ENCODE measurements around the gene UBE2D1.

UBE2D1 gene

GRCh38 chr10:58322835-58323209, 12.0 kb upstream of the UBE2D1 start:
- Mint-ChIP-seq H3K36me3 (no peaks in the 10 kb centered on the region), H3K9me3 (ENCODE audit: low read depth) (no peaks in the 10 kb centered on the region), H3K27me3 (peaks cover 2% of the 10 kb centered on the region), H3K27ac (no peak overlapping the region), H3K4me3 (no peak overlapping the region), H3K4me1 (ENCODE audit: low read depth) (peaks cover 12% of the 10 kb centered on the region)

GRCh38 chr10:58326967-58327381, 7.8 kb upstream of the UBE2D1 start:
- Mint-ChIP-seq H3K9me3 (ENCODE audit: low read depth) (no peaks in the 10 kb centered on the region), H3K27me3 (peaks cover 2% of the 10 kb centered on the region), H3K4me1 (ENCODE audit: low read depth) (peaks cover 12% of the 10 kb centered on the region), H3K4me3 (no peak overlapping the region), H3K36me3 (no peaks in the 10 kb centered on the region), H3K27ac (no peak overlapping the region)

- Mint-ChIP-seq H3K9me3 (ENCODE audit: low read depth) (no peaks in the 10 kb centered on the region), H3K4me3 (no peak overlapping the region), H3K27me3 (peaks cover 4% of the 10 kb centered on the region), H3K4me1 (ENCODE audit: low read depth) (peaks cover under 1% of the 10 kb centered on the region), H3K27ac (no peak overlapping the region), H3K36me3 (no peaks in the 10 kb centered on the region)
Measured at GRCh38 chr10:58328233-58328632, 6.6 kb upstream of the UBE2D1 start.

- Mint-ChIP-seq H3K4me3 (no peak overlapping the region), H3K27ac (no peak overlapping the region), H3K4me1 (ENCODE audit: low read depth) (peaks cover 6% of the 10 kb centered on the region), H3K27me3 (peaks cover 4% of the 10 kb centered on the region), H3K36me3 (no peaks in the 10 kb centered on the region), H3K9me3 (ENCODE audit: low read depth) (no peaks in the 10 kb centered on the region)
Measured at GRCh38 chr10:58330431-58330830, 4.4 kb upstream of the UBE2D1 start.

- Mint-ChIP-seq H3K27ac (no peak overlapping the region), H3K4me1 (ENCODE audit: low read depth) (peaks cover 17% of the 10 kb centered on the region)
Measured at GRCh38 chr10:58331646-58332045, 3.2 kb upstream of the UBE2D1 start.

GRCh38 chr10:58335306-58336005, 650 bp downstream of the UBE2D1 start:
- peak overlapping the region; percentile 94 for H3K4me3 Mint-ChIP-seq
- peaks cover 2% of the 10 kb centered on the region for H3K27me3 Mint-ChIP-seq
- no peaks in the 10 kb centered on the region for H3K9me3 Mint-ChIP-seq (ENCODE audit: low read depth)
- peaks cover 41% of the 10 kb centered on the region for H3K4me1 Mint-ChIP-seq (ENCODE audit: low read depth)
- H3K36me3 Mint-ChIP-seq = peaks cover 3% of the 10 kb centered on the region
- peak overlapping the region; percentile 84 for H3K27ac Mint-ChIP-seq

More at GRCh38 chr10:58331646-58332045, 3.2 kb upstream of the UBE2D1 start:
- H3K9me3 Mint-ChIP-seq (ENCODE audit: low read depth) = no peaks in the 10 kb centered on the region
- no peak overlapping the region for H3K4me3 Mint-ChIP-seq
- peaks cover 2% of the 10 kb centered on the region for H3K36me3 Mint-ChIP-seq
- peaks cover 2% of the 10 kb centered on the region for H3K27me3 Mint-ChIP-seq

- H3K4me1 Mint-ChIP-seq (ENCODE audit: low read depth) = peaks cover 49% of the 10 kb centered on the region
- peaks cover 3% of the 10 kb centered on the region for H3K36me3 Mint-ChIP-seq
- H3K4me3 Mint-ChIP-seq = peak overlapping the region; percentile 94
- peaks cover 2% of the 10 kb centered on the region for H3K27me3 Mint-ChIP-seq
- no peaks in the 10 kb centered on the region for H3K9me3 Mint-ChIP-seq (ENCODE audit: low read depth)
- H3K27ac Mint-ChIP-seq = no peak overlapping the region
Measured at GRCh38 chr10:58336242-58336641, 1.4 kb downstream of the UBE2D1 start.

GRCh38 chr10:58341422-58341821, 6.6 kb downstream of the UBE2D1 start:
- Mint-ChIP-seq H3K36me3 (peaks cover 10% of the 10 kb centered on the region), H3K4me3 (no peak overlapping the region), H3K9me3 (ENCODE audit: low read depth) (no peaks in the 10 kb centered on the region), H3K27ac (no peak overlapping the region), H3K4me1 (ENCODE audit: low read depth) (peaks cover 53% of the 10 kb centered on the region), H3K27me3 (no peaks in the 10 kb centered on the region)

GRCh38 chr10:58341947-58342346, 7.1 kb downstream of the UBE2D1 start:
- no peaks in the 10 kb centered on the region for H3K9me3 Mint-ChIP-seq (ENCODE audit: low read depth)
- peaks cover 48% of the 10 kb centered on the region for H3K4me1 Mint-ChIP-seq (ENCODE audit: low read depth)
- no peak overlapping the region for H3K27ac Mint-ChIP-seq
- H3K36me3 Mint-ChIP-seq = peaks cover 10% of the 10 kb centered on the region
- H3K4me3 Mint-ChIP-seq = no peak overlapping the region
- H3K27me3 Mint-ChIP-seq = no peaks in the 10 kb centered on the region

- peaks cover 14% of the 10 kb centered on the region for H3K36me3 Mint-ChIP-seq
- H3K9me3 Mint-ChIP-seq (ENCODE audit: low read depth) = no peaks in the 10 kb centered on the region
- H3K4me1 Mint-ChIP-seq (ENCODE audit: low read depth) = peaks cover 47% of the 10 kb centered on the region
- no peak overlapping the region for H3K4me3 Mint-ChIP-seq
- no peaks in the 10 kb centered on the region for H3K27me3 Mint-ChIP-seq
- H3K27ac Mint-ChIP-seq = no peak overlapping the region
Measured at GRCh38 chr10:58347967-58348366, 13.2 kb downstream of the UBE2D1 start.

- no peak overlapping the region for H3K4me3 Mint-ChIP-seq
- H3K27ac Mint-ChIP-seq = no peak overlapping the region
- H3K27me3 Mint-ChIP-seq = no peaks in the 10 kb centered on the region
- H3K9me3 Mint-ChIP-seq (ENCODE audit: low read depth) = no peaks in the 10 kb centered on the region
- H3K4me1 Mint-ChIP-seq (ENCODE audit: low read depth) = peaks cover 47% of the 10 kb centered on the region
- H3K36me3 Mint-ChIP-seq = peaks cover 14% of the 10 kb centered on the region
Measured at GRCh38 chr10:58348571-58349033, 13.8 kb downstream of the UBE2D1 start.

- no peaks in the 10 kb centered on the region for H3K9me3 Mint-ChIP-seq (ENCODE audit: low read depth)
- H3K36me3 Mint-ChIP-seq = peaks cover 14% of the 10 kb centered on the region
- no peaks in the 10 kb centered on the region for H3K27me3 Mint-ChIP-seq
- peaks cover 43% of the 10 kb centered on the region for H3K4me1 Mint-ChIP-seq (ENCODE audit: low read depth)
- H3K27ac Mint-ChIP-seq = no peak overlapping the region
- no peak overlapping the region for H3K4me3 Mint-ChIP-seq
Measured at GRCh38 chr10:58350023-58350422, 15.2 kb downstream of the UBE2D1 start.

- Mint-ChIP-seq H3K27me3 (no peaks in the 10 kb centered on the region), H3K36me3 (peaks cover 10% of the 10 kb centered on the region), H3K27ac (no peak overlapping the region), H3K9me3 (ENCODE audit: low read depth) (no peaks in the 10 kb centered on the region), H3K4me1 (ENCODE audit: low read depth) (peaks cover 47% of the 10 kb centered on the region), H3K4me3 (no peak overlapping the region)
Measured at GRCh38 chr10:58350619-58351323, 16.0 kb downstream of the UBE2D1 start.

- H3K4me1 Mint-ChIP-seq (ENCODE audit: low read depth) = peaks cover 48% of the 10 kb centered on the region
- no peak overlapping the region for H3K4me3 Mint-ChIP-seq
- no peak overlapping the region for H3K27ac Mint-ChIP-seq
- H3K9me3 Mint-ChIP-seq (ENCODE audit: low read depth) = no peaks in the 10 kb centered on the region
- peaks cover 4% of the 10 kb centered on the region for H3K36me3 Mint-ChIP-seq
- no peaks in the 10 kb centered on the region for H3K27me3 Mint-ChIP-seq
Measured at GRCh38 chr10:58351616-58352578, 17.1 kb downstream of the UBE2D1 start.

Measured in activated naive CD8-positive, alpha-beta T cell (primary cell).